Measurements from ENCODE around the gene TUBGCP3.

The TUBGCP3 gene

DNA sequence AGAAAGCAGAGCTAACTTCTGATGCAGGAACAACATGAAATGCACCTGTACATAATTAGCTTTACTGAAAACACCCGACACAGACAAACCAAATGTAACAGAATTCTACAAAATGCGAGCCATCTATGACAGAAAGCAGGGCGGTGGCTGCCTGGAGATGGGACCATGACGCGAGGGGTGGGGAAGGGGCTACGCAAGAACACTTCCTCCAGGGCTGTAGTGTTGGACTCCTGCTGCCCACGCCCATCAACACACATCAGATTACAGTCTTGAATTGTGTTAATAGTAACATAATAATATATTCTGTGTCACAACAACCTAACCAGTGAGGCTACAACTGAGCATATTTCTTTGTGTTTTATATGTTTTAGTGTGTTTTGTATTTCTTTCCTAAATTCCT lies 108.6 kb downstream of the TUBGCP3 start:
- no peak for DNase-seq (ENCODE audit: low spot score)

DNA sequence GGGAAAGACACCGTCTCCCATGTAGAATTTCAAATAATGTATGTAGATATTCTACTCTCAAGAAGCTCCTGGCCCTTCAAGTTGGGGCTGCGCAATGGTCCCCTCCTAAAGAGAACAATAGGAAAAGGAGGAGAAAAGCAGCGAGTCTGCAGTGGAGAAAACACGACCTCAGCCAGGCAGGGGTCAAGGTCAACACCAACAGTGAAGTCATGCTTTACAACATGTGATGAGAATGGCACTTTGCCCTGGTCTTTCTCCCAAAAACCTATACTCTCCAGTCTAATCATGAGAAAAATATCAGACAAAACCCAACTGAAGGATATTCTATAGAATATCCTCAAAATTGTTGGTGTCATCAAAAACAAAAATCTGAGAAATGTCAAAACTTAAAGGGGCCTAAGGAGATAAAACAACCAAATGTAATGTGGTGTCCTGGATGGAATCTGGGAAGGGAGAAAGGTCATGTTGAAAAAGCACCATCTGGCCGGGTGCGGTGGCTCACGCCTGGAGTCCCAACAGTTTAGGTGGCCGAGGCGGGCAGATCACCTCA lies 110.8 kb downstream of the TUBGCP3 start:
- DNase-seq (ENCODE audit: low spot score), result no peak

DNA sequence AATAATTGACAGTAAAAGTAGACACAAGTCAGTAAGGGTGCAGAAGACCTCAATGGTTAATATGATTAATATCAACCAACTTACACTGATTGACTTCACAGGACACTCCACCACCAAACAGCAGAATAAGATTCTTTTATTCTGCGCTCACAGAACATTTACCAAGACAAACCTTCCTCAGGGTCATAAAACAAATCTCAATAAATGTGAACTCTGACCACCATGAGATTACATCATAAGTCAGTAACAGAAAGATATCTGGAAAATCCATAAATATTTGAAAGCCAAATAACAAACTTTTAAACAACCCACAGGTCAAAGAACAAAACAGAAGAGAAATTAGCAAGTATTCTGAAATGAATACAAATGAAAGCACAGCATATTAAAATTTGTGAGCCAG lies 112.1 kb downstream of the TUBGCP3 start:
- no peak for DNase-seq (ENCODE audit: low spot score)

DNA sequence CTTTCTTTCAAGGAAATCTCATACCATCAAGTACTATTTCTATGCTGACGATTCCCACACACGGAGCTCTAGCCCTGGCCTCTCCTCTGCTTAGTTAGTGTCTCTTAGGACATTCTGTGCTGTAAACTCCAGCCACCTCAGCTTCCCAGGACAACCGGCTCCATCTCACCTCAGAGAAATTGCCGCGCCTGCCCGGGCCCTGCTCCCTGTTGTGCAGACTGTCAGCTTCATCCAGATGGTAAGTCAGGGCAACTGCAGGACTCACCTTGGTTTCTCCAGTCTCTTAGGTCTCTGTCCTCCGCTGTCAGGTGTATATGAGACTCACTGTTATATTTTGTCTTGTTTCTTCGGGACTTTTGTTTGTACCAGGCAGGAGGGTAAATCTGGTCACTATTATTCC lies 113.1 kb downstream of the TUBGCP3 start:
- no peak for DNase-seq (ENCODE audit: low spot score)

DNA sequence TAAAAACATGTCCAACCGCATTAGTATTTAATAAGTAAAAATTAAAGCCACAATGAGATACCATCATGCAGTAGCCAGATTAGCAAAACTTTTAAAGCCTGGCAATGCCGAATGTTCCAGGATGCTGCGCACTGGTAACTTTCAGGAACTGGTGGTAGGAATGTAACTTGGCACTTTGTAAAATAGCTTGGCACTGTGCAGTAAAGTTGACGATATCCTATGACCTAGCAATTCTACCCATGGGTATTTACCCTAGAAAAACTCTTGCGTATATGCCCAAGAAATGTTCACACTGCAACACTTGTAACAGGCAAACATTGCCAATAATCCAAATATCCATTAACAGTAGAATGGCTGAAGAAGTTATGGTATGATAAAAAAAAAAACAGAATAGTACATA lies 114.1 kb downstream of the TUBGCP3 start:
- no peak for DNase-seq (ENCODE audit: low spot score)

DNA sequence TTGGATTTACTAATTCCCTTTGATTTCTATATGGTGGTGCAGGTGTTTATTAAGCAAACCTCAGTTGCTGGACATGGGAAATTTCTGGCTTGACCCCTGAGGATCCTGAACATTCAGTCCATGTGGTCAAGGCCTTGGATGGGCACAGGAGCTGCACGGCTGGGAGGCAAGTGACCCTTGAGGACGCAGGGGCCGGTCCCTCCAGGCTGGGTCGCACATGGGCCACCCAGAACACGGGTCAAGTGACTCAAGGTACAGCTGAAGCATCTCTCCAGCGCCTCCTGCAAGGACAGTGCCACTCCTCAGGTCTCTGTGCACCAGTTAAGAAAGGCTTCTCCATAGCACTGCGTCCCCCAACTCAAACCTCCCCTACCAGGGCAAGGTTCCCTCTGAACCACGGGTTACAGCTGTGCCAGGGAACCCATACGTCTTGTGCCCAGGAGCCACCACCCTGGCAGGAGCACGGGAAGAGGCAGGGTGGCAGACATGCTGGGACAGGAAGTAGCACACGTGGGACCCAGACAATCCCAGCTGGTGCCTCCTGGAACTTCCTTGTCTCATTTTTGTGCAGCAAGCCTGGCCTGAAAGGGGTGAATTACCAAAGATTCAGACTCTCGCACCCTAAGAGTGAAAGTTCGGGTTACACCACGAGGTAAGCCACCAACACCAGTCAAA lies 118.7 kb downstream of the TUBGCP3 start:
- DNase-seq (ENCODE audit: low spot score), result no peak

DNA sequence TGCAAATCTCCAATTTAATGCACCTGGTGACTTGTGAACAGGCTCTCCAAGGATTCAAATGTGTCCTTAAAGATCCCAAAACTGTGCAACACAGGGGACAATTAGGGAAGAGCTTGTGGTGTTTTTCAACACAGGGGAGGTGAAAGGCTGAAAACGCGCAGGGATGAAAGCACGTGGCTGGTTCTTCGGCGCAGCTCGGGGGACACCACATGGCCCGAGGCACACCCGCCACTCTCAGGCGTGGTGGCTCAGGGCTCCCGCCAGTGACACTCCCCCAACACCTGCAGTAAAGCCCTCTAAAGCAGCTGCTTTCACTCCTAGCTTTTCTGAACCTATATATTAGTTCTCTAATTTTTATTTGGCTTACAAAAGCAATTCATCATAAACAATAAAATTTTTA lies 119.9 kb downstream of the TUBGCP3 start:
- DNase-seq (ENCODE audit: low spot score), result no peak

DNA sequence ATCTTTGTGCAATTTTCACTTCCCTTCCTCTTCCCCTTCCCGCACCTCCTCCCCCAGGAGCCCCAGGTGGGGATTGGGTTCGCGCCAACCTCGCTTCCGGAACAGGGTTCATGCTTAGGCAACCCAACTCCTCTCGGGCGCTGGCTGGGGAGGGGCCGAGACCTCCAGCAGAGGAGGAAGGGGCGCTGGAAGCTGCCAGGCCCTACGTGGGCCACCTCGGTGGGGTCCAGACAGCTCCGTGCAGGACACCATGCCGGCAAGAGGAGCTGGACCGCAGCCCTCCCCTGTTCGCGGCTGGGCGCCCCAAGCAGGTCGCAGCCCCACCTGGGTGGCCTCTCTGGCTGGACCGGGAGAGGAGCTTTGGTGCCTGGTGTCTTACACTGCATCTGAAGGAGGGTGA lies 120.7 kb downstream of the TUBGCP3 start:
- DNase-seq (ENCODE audit: low spot score), result no peak

DNA sequence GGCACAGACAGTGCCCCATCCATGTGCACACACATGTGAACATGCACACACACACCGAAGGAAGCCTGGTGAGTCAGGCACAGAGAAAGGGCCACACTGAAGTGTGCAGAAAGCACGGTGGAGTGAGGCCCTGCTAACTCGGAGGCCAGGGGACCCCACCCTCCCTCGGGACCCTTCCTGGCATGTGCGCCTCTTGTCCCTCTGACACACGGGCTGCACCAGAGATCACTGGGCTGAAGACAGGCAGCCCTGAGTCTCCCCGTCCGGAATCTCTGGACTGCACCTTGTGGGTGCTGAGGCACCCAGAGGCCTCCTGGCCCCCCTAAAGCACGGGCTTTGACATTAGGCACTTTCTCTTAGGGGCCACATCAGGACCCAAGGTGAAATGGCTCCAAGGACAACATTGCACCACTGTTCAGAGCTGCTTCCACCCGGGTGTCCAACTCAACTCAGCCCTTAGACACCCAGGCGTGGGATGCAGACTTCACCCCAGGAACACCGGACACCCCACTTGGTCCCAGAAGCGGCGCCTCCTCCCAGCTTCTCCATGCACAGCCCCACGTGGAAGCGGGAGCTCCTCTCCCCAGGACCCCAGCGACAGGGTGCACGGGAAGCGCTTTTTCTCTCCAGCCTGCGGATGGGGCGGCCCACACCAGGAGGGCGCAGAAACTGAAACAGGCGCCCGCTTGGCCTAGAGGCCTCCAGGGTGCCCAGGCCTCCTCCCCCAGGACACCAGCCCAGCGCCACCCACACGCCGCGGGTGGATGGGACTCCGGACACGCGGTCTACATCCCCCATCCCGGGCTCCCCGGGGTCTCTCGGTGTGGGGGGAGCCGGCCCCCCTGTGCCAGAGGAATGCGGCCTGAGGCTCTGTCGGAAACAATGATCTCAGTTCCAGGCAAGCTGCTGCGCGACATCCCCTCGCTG lies 121.6 kb downstream of the TUBGCP3 start:
- no peak for DNase-seq (ENCODE audit: low spot score)

DNA sequence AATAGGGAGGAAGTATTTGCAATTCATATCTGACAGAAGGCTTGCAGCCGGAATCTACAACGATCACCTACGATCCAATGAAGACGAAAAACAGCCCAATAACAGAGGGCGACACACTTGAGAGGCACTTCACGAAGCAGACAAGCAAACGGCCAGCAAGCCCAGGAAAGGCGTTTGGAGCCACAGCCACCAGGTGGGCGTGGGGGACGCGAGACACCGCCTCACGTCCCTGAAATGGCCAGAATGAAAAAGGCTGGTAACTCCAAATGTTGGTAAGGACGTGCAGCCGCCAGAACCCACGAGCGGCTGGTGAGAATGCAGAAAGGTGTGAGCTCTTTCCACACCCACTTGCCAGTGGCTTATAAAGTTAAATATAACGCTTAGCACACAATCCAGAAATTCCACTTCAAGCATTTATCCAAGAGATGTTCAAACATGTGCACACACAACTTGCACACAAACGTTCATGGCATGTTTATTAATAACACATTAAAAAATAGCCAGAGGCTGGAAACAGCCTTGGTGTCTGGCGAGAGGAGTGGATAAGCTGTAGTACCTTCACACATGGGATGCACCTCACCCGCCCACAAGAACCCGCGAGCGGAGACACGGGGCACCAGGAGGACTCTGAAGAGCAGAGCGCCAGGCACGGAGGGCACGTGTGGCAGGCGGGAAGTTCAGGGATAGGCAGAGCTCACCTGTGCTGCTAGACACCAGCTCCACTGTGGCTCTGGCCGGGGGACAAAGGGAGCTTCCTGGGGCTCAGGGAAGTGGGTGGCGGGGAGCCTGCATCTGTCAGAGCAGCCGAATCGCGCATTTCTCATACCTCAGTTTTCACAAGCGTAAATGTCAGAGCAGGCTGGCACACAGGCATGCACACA lies 122.5 kb downstream of the TUBGCP3 start:
- DNase-seq (ENCODE audit: low spot score), result no peak

DNA sequence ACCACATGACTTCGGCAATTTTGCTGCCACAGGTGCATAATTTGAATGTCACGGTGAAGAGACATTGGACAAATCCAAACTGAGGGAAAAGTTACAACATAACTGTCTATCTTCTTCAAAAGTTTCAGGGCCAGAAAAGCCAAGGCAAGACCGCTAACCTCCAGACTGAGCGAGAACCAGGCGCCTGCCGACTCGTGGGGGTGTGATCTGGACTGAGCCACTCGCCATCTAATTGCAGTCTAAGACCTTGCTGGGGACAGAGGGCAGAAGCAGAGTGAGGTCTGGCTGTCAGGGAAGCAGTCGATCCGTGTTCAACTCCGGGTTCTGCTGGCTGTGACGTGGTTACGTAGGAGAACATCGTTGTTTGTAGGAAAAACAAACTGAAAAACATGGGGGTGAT lies 123.2 kb downstream of the TUBGCP3 start:
- DNase-seq (ENCODE audit: low spot score), result no peak

DNA sequence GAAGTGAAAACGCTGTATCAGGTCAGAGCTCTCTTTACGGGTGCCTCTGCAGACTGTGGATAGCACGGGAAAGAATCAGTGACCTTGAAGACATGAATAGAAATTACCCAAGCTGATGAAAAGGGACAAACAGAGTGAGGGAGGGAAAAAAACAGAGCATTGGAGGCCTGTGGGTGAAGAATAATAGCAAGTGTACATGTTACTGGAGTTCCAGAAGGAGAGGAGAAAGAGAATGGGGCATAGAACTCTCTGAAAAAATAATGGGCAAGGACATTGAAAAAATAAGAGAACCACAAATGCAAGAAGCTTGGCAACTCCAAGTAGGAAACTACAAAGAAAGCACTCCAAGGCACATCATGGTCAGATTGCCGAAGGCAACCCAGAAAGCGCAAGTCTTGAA lies 125.5 kb downstream of the TUBGCP3 start:
- no peak for DNase-seq (ENCODE audit: low spot score)

DNA sequence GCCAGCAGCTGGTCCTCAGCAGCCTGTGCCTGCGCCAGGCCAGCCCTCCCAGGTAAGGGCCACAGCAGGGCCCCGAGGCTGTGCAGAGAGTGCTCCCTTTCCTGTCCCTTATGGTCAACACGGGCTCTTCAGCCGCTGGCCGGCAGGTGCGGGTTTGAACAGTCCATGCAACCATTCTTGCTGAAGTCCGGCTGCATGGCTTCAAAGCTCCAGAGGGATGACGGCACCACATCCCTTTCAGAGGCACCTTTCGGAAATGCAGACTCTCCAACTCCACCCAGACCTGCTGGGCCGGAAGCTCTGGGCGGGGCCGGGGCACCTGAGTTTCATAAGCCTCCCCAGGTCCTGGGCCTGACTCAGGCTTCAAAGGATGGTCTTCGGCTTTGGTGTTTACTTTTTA lies 130.5 kb downstream of the TUBGCP3 start:
- no peak for DNase-seq (ENCODE audit: low spot score)

DNA sequence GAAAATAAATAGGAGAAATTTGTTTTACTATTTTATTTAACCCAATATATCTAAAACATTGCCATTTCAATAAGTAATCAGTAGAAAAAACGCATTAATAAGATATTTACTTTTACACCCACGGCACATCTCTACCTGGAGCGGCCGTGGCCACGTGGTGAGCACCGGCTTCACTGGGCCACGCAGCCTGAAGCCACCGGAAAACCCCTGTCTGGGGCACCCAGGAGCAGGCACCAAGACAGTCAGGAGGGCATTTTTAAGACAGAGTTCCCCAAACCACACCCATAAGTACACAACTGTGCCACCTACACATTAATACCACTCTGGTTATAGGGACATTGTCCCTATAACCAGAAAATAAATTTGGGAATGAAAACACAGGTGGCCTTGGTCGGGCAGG lies 130.9 kb downstream of the TUBGCP3 start:
- DNase-seq (ENCODE audit: low spot score), result no peak

DNA sequence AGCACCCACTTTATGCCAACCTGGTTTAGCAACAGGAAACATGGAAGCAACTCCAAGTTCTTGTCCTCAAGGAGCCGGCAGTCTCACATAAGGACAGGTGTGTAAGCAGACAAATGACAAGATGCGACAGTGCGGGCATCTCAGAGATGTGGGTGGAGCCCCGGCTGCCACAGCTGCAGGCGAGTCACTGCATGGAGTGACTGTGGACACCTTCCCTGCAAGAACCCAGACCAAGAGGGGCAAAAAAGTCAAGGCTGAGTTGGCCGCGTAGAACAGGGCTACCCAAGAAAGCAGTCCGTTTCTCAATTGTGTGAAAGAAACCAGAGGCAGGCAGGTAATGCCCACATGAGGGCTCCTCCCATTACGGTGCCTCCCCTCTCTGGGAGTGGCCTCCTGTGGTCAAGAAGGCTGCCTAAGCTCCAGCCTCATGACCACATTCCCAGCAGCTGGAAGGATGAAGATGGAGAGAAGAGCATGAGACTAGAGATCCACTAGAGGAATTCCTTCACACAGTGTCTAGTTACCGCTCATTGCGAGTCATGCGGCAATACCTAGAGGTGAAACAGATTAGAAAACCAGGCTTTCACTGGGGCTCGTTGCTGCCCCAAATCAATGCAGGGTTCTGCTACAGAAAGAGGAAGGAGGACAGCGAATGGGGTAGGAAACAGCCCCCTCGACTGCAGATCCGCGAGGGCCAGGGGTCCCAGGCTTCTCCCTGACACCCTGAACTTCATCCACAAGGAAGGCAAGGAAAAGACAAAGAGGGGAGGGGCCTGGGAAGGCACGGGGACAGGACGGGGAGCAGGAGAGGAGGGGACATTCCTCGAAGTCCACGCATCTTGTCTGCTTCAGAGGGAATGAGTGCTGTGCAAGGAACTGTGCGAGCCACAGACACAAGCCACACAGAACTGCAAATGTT lies 131.6 kb downstream of the TUBGCP3 start:
- no peak for DNase-seq (ENCODE audit: low spot score)

DNA sequence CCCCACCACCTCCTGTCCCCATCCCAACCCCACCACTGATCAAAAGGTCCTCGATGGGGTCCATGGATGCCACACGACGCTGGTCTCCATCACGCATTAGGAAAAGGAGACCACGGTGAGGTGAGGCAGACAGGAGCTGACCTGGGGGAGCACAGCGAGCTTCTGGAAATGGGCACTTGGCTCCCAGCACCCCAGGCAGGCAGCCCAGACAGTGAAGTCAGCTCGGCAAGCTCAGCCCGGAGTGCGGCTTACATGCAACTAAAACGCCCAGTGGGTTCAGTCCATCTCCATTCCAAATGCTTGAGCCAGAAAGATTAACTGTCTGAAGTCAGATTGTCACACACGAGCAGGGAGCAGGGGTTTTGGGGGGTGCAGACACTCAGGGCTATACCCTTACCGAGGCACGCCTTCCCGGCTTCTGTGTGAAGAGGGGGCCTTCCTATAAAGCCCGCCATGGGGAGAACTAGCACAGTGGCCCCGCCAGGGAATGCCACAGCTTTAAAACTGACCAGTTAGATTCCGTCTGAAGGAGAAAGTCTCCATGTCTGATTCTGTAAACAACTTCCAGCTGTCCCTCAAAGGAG lies 132.4 kb downstream of the TUBGCP3 start:
- DNase-seq (ENCODE audit: low spot score), result no peak

DNA sequence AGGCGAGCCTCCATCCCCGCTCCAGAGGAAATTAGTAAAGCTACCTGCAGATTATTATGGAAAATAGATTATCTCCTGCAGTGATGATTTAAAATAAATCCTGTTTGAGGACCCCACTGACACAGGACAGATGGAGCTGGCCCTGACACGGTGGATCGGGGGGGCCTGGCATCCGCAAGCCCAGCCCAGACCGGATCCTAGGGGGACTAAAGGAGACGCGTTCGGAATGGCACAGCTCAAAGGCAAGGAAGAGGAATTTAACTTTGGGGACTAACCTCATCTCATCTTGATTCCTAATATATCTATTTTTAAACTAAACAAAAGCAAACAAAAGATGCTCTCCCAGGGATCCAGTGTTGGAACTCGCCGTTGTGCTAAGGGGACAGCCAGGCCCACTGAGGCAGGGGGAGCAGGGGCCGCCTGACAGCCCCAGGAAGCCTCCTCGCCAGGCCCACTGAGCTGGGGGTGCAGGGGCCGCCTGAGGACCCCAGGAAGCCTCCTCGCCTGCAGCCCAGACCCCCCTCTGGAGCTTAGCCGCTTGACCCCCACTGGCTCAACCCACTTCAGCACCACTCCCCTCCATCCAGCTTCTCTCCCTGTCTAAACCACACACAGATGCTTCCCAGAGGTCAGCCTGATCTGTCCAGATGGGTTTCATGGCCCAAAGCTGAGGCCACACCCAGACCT lies 133.2 kb downstream of the TUBGCP3 start:
- DNase-seq (ENCODE audit: low spot score), result no peak

DNA sequence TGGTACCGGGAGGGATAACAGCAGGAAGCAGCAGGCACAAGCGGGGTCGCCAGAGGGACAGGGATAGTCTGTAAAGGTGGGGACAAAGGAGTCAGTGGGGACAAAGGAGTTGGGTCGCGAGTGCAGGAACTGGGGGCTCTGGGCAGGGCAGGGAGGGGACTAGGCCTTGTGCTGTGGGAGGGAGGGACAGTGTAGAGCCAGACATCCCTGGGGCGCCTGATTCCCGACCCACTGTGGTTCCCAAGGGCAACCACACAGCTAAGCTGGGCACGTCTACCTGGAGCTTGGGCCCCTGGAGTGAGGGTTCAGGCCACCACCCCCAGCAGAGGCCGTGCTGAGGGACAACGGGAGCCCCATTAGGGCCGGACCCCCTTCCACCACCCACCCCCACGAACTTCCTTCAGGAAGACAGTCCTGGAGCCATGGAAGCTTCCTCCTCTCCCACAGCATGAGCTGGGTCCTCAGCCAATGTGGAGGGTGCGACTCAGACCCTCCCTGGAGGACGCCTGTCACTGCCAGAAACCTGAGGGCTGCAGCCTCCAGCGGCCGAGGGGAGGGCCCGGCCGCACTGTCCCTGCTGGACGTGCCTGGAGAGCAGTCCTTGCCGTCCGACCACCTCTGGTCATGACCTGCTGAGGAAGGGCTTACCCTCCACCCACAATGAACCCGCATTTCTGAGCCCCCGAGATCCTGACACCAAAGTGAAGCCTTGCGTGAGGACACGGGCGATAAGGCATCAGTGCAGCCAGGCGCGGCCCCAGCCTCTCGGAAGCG lies 133.9 kb downstream of the TUBGCP3 start:
- DNase-seq (ENCODE audit: low spot score), result no peak

DNA sequence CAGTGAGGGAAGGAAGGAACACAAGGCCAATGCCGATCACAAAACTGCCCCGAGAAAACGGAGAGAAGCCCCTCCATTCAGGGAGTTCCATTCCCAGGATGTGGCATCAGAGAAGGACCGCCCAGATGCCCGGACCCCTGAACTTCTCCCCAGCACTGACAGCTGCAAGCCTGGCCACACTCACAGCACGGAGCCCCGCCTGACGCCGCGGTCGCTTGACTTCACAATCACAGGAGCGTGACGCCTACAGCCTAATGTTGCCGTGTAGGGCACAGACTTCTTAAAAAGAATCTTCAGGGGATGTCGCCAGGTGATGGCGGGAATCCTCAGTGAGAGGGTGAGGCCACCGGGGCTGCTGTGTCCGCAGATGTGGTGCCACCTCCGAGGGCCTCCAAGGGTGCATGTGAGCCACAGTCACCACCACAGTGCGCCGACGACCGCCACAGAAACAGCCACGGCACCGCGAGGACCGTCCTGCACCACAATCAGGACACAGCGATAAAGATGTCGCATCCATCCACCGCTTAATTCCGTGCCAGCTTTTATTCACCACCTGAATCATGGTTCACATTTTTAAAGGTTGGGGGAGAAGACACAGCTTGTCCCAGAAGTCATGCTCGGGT lies 134.6 kb downstream of the TUBGCP3 start:
- no peak for DNase-seq (ENCODE audit: low spot score)

Measured in globus pallidus (tissue), 1 donor.